A549 (cell line): ENCODE data around the gene BPIFB3.
A peak's percentile ranks its signal among the peaks of the same experiment; 100 is the strongest.
"Not testable (repeated sequence)": the region's sequence is repeated elsewhere in the genome, so short reads cannot be mapped to it uniquely, and the experiment has no call there.

Experiments used
- CBX8 ChIP-seq: fragments of 200-600 bp; sonication (generic); IDR thresholded peaks from 2 replicates; pipeline ENCODE4 v1.6.1; 2016
- CTCF ChIP-seq: fragments of >200 bp; sonication (Bioruptor Twin); formaldehyde crosslinking; IDR thresholded peaks from 3 replicates; pipeline ENCODE4 v1.5.1; 2016
- E2F6 ChIP-seq: IDR thresholded peaks from 2 replicates; pipeline ENCODE4 v1.6.1; 2012; ENCODE audit warnings: low read depth, borderline replicate concordance
- ELK1 ChIP-seq: fragments of 150-350 bp; IDR thresholded peaks from 2 replicates; pipeline ENCODE4 v1.6.1; 2014; ENCODE audit warnings: low read depth, mild to moderate bottlenecking, low read length
- EP300 ChIP-seq, 2 experiments: fragments of >200 bp; sonication (Bioruptor Twin); formaldehyde crosslinking; IDR thresholded peaks; 2 replicates in 1 of 2; 3 replicates in 1 of 2; pipeline ENCODE4 v1.6.1; 2016 to 2017
- ESRRA ChIP-seq: fragments of 150-350 bp; IDR thresholded peaks from 2 replicates; pipeline ENCODE4 v1.6.1; 2014; ENCODE audit warnings: mild to moderate bottlenecking, low read length, borderline replicate concordance
- JUN ChIP-seq, 2 experiments: fragments of >200 bp; sonication (Bioruptor Twin); formaldehyde crosslinking; IDR thresholded peaks; 2 replicates in 1 of 2; 3 replicates in 1 of 2; pipeline ENCODE4 v1.6.1; 2016 to 2017
- NR3C1 ChIP-seq: fragments of >200 bp; sonication (Bioruptor Twin); formaldehyde crosslinking; IDR thresholded peaks from 3 replicates; pipeline ENCODE4 v1.6.1; 2017
- POLR2A ChIP-seq: IDR thresholded peaks from 2 replicates; pipeline ENCODE4 v1.6.1; 2012; ENCODE audit warnings: mild to moderate bottlenecking, low read length
- RNF2 ChIP-seq: fragments of 200-600 bp; sonication (generic); IDR thresholded peaks from 2 replicates; pipeline ENCODE4 v1.6.1; 2016; ENCODE audit warnings: low read depth, mild to moderate bottlenecking, antibody characterized with exemption, moderate library complexity, borderline replicate concordance
- USF2 ChIP-seq: fragments of 450-650 bp; IDR thresholded peaks from 2 replicates; pipeline ENCODE4 v1.6.1; 2014; ENCODE audit warnings: antibody characterized with exemption
- ZFP36 ChIP-seq: fragments of 450-650 bp; IDR thresholded peaks from 2 replicates; pipeline ENCODE4 v1.6.1; 2014; ENCODE audit warnings: borderline replicate concordance; ENCODE audit not compliant: partially characterized antibody

GRCh38 chr20:33095902-33096584, 42.3 kb downstream of the BPIFB3 start:
- not testable (repeated sequence) for TF ChIP-seq ZFP36; CBX8; JUN (IDR thresholded peaks at IDR 0.05); ESRRA; NR3C1; RNF2; POLR2A; ELK1; EP300 (IDR thresholded peaks at IDR 0.05); E2F6
- TF ChIP-seq CTCF (peak; percentile 99), USF2 (peak; percentile 41; the same call in 1 of the 2 replicates)
